HG02642 (cell line): ENCODE measurements around the gene PSPN.

Experiments
- ATAC-seq: cut with Tn5 transposase; IDR thresholded peaks from one replicate; pipeline ENCODE4 v1.9.1; 2021; ENCODE audit warnings: mild to moderate bottlenecking; ENCODE audit not compliant: unreplicated experiment, poor library complexity

The PSPN gene, protein sequence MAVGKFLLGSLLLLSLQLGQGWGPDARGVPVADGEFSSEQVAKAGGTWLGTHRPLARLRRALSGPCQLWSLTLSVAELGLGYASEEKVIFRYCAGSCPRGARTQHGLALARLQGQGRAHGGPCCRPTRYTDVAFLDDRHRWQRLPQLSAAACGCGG

DNA sequence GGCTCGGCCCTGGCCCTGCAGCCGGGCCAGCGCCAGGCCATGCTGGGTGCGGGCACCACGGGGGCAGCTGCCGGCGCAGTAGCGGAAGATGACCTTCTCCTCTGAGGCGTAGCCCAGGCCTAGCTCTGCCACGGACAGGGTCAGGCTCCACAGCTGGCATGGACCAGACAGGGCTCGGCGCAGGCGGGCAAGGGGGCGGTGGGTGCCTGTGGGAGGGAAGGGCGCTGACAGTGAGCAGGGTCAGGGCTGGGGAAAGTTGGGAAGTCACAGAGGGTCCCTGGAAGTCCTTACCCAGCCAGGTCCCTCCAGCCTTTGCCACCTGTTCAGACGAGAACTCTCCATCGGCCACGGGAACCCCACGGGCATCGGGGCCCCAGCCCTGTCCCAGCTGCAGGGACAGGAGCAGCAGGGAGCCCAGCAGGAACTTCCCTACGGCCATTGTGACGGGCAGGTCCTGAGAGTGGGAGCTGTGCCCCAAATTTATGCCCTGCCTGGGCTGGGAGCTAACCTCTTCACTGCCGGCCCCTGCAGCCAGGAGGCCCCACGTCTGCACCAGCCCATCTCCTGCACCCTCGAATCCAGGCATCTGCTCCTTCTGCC is at the start of gene PSPN:
Gene PSPN, minus strand, starts transcription at position 523 of the 600 bp plus-strand sequence. Its CDS starts 84 bp downstream, at position 439.
- ATAC-seq, result no peak

DNA sequence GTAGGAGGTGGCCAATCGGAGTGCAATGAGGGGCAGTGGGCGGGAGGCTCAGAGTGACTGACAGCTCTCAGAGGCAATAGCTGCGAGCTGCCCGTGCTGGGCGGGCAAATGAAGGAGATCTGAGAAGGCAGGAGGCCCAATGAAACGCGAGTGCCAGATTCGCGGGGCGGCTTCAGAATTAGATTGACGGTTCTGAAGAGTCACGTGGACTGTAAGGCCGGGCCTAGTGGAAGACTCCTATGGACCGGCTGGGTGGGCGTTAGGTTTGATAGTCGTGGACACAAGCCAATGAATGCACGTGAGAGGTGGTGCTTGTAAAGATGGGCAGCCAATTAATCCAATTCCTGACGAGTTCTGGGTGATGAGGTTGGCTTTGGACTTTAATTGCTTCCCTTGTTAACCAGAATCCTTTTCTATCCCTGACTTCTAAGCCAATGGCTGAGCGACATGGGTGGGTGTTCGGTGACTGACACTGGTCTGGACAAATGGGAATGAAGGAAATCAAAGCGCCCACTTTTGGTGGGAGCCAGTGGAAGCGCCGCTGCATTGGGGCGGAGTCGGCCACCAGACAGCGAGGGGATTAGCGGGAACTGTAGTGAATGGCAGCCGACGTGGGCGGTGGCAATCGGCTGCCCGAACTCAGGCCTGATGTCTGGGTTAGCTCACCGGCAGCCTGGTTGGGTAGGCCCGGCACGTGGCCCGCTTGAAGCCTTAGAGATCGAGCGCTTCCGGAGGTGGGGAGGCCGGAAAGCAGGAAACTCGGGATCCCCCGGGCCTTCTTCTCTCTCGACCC is 49.4 kb upstream of the PSPN start:
- ATAC-seq, result peak; percentile 88

GRCh38 chr19:6424195-6424938 is 48.6 kb upstream of the PSPN start, which contains the start of gene KHSRP:
TSS of gene KHSRP (minus strand) at chr19:6424811. CDS start at chr19:6424701, 110 bp downstream.
- peak; percentile 0 for ATAC-seq

DNA sequence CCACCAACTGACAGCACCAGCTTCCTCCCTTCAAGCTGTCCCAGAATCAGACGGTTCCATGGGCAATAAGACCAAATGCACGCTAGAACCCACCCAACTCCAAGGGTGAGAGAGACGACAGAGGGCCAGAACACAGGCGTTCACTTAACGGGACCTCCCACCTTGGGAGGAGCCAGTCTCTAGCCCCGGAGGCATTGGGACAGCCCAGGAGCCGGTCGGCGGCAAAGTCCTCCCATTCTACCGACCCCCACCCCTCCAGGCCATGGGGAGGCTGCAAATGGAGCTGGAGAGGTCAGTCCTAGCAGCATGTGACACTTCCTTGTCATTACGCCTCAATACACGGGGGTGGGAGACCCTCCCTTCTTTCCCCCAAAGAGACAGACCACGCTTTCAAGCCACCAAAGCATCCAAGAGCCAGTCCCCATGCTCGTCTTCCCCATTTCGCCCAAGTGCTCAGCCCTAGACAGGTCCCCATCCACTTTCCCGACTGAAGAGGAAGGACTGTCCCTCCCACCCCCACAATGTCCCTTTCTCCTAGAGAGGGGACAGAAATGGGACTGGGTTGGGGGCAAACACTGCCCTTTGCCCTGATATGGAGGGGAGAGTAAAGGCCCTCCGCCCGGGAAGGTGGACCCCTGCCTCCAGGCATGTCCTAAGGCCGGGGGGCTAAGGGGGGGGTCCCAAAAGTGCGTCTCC is 47.9 kb upstream of the PSPN start:
- ATAC-seq, result no peak

GRCh38 chr19:6421075-6422014 is 45.6 kb upstream of the PSPN start:
- no peak for ATAC-seq

GRCh38 chr19:6418562-6418932 is 42.8 kb upstream of the PSPN start:
- no peak for ATAC-seq

DNA sequence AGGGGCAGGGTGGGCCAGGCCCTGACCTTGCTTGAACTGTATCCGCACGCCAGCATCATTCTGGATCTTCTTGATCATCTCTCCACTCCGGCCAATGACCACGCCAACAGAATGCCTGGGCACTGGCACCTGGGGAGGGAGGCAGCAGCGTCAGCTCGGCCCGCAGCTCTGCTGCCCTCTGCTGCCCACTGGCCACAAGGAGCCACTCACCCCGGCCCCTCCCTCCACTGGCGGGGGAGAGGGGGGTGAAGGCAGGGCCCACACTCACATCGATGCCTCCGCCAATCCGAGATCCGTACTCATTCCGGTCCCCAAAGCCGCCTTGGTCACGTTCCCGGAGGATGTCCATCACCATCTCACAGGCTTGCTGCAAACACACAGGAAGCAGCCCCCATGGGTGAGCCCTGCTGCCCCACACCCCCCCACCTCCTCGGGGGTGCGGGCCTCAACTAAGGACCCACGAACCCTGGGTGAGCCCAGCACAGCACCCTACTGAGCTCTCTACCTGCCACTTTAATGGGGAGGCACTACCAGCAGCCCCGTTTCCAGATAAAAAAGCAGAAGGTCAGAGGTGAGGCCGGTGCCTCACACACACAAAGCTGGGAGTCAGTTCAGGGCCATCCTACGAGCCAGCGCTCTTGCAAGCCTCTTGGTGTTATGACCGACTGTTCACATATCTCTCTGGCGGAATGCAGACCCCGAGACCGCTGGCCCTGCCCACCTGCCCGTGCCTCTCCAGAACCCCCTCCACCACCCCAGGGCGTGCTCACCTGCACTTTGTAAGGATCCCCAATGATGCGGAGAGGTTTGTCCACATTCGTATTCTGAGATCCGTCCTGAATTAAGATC is 42.2 kb upstream of the PSPN start:
- ATAC-seq, result no peak

- no peak for ATAC-seq
These were observed 41.1 kb upstream of the PSPN start for GRCh38 chr19:6416658-6417405.

DNA sequence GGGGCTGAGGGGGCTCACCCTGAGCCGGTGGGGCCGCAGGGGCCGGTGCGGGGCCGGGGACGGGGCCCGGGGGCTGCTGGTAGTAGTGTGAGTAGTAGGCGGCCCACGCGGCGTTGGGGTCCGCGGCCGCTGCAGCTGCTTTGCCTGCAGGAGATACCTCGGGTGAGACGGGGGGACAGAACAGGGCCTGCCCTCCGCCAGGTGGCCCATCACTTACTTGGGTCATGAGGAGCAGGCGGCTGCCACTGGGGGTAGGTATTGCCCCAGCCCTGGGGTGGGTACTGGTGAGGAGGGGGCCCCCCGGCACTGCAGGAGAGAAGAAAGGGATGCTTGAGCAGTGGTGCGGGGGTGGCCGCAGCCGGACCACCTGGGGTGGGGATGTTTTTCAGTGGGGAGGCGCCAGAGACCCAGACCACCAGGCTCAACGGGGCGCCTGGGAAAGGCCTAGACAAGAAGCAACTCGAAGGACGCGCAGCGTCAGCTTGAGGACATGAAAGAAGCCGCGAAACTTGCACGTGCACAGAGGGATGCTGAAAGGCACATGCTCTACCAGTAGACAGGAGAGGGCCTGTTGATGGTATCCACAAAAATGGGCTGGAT is 40.0 kb upstream of the PSPN start:
- no peak for ATAC-seq

- ATAC-seq, result no peak
These were observed 39.3 kb upstream of the PSPN start for GRCh38 chr19:6414793-6415590.

GRCh38 chr19:6413721-6414643 is 38.2 kb upstream of the PSPN start:
- ATAC-seq, result no peak

- no peak for ATAC-seq
These were observed 37.6 kb upstream of the PSPN start for GRCh38 chr19:6413291-6413690.

DNA sequence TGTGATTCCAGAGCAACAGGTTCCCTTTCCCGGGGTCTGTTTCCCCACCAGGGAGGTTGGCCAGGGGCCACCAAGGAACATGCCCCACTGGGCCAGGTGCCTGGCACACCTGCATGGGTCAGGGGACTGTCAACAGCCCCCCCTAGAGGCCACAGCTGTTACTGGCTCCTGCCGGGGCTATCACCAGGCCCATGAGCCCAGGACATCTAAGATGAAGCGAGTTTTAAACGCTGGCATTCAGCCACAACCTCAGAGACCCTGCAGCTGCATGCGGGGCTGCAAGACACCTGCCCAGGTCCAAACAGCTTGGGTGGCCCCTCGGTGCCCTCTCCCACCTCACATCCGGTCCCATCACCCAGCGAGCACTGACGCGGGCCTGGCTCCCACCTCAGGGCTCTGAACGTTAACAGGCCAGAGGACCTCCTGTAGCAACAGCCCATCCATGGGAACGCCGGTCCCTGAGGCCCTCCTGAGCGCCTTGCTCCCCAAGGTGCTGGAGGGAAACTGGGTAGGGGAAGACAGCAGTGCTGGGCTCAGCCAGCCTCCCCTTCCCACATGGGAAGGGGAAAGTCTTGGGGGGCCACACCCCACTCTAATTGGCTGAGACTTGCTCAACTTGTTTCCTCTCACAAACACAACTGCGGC is 36.8 kb upstream of the PSPN start:
- ATAC-seq, result no peak

- no peak for ATAC-seq
These were observed 36.3 kb upstream of the PSPN start for GRCh38 chr19:6412061-6412446.

- ATAC-seq, result no peak
These were observed 33.6 kb upstream of the PSPN start for GRCh38 chr19:6409346-6409745.
